Heart right ventricle (tissue), 16 donors: Measurements from ENCODE around the gene CRTC3. TPM values are rescaled to one million over a fixed set of nuclear protein-coding genes. Genes with fewer than 3 reads are reported as not detected.
A peak's percentile ranks its signal among the peaks of the same experiment; 100 is the strongest.
"Not testable (repeated sequence)": the region's sequence is repeated elsewhere in the genome, so short reads cannot be mapped to it uniquely, and the experiment has no call there.

ENCODE experiments used
- ATAC-seq, 8 donors: fragments of 200-7000 bp; cut with Tn5 transposase; one replicate each; pipeline ENCODE4 v1.9.1; 2020; ENCODE audit warnings: mild to moderate bottlenecking in 8 of 8, moderate library complexity in 8 of 8, moderate number of reproducible peaks in 1 of 8
- DNase-seq, 2 donors: peaks; one replicate each; pipeline ENCODE4 v3.0.0-alpha.2; 2020
- H3K27ac ChIP-seq, 10 donors: fragments of 200-600 bp; sonication (generic) in 2 of 10; one replicate each; pipeline versions ENCODE4 v1.5.0 to v1.8.0; 2020 to 2022; ENCODE audit warnings: mild to moderate bottlenecking in 3 of 10
- H3K27me3 ChIP-seq, 7 donors: fragments of 200-600 bp; one replicate each; pipeline ENCODE4 v1.8.0; 2021 to 2022; ENCODE audit warnings: mild to moderate bottlenecking in 2 of 7
- H3K36me3 ChIP-seq, 9 donors: fragments of 200-600 bp; sonication (generic) in 1 of 9; one replicate each; pipeline versions ENCODE4 v1.5.0 to v1.8.0; 2020 to 2022; ENCODE audit warnings: mild to moderate bottlenecking in 2 of 9
- H3K4me1 ChIP-seq, 9 donors: fragments of 200-600 bp; sonication (generic) in 1 of 9; one replicate each; pipeline versions ENCODE4 v1.5.0 to v1.8.0; 2020 to 2022; ENCODE audit warnings: mild to moderate bottlenecking in 4 of 9
- H3K4me3 ChIP-seq, 10 donors: fragments of 200-600 bp; sonication (generic) in 2 of 10; one replicate each; pipeline versions ENCODE4 v1.5.0 to v1.8.0; 2020 to 2022; ENCODE audit warnings: mild to moderate bottlenecking in 7 of 10, moderate library complexity in 2 of 10
- H3K9me3 ChIP-seq, 11 donors: fragments of 200-600 bp in 10 of 11; sonication (generic) in 2 of 11; one replicate each; pipeline versions ENCODE4 v1.5.0 to v1.8.0; 2013 to 2022; ENCODE audit warnings: mild to moderate bottlenecking in 2 of 11, control low read depth in 1 of 11, moderate library complexity in 1 of 11
- WGBS, 2 donors: extraction: QIAGEN DNeasy Blood & Tissue Kit; methylation state at CpG; one replicate each; pipeline ENCODE4 v1.1.7; 2013; ENCODE audit warnings: inconsistent platforms in 1 of 2; 5-methylcytosine and 5-hydroxymethylcytosine counted together
- intact Hi-C, 10 donors: fragments of 100-400 bp; cut with DNase I; formaldehyde crosslinking; loops; one replicate each; pipeline versions ENCODE4 v1.11.1 to v1.14.2; 2022
- polyA plus RNA-seq, 2 donors: library from polyadenylated mRNA; stranded (reverse); fragments of 200-250 nt; gene quantifications; one replicate each; pipeline ENCODE4 v1.2.3, GENCODE V29; 2013
- total RNA-seq, 10 donors: library from RNA; stranded (reverse); fragmentation: NEBNext Ultra II Directional in 3 of 10; extraction: Animal tissue kit (Norgen Biotek cat#: 25700) in 3 of 10; gene quantifications; one replicate each; pipeline versions ENCODE4 v1.2.1 to v1.2.4, GENCODE V29; 2021 to 2023
- TF ChIP-seq, protein P1 (sequence below), 9 donors: fragments of 200-600 bp; sonication (generic) in 2 of 9; IDR thresholded peaks; one replicate each; pipeline versions ENCODE4 v1.5.0 to v1.8.0; 2021 to 2022; ENCODE audit warnings: antibody characterized with exemption in 9 of 9, mild to moderate bottlenecking in 5 of 9, moderate library complexity in 1 of 9
- donor health status: Arrhythmogenic right ventricular cardiomyopathy.
- donor health status: ischemic (EF 13 %, LVEDD 7.1; RV severe dilation, severe dysfunction).
- donor health status: healthy with polysubstance abuse.
- donor health status: DM: no; HTN: yes; CAD: no.
- donor health status: DM: no; HTN: no; CAD: no.
- donor health status: ischemic (EF 25% LVEDD 6.9; RV normal size, moderate dysfunction).
- donor health status: ischemic (EF 25% LVEDD 5.7; RV mildly dilated, moderate dysfunction).
- donor health status: healthy.
- donor health status: DM: yes; HTN: yes; CAD: no.
- donor health status: Ischemic cardiomyopathy.
- donor health status: ischemic (EF 35%, LVEDD 5.7; RV mildly dilated, moderate dysfunction).
- donor health status: nonischemic (EF 11% LVEDD 7.7; RV severe dilation, severe dysfunction).
- donor health status: DM: yes; HTN: yes; CAD: no.
- donor health status: PGD.
- donor health status: ischemic (EF 29% LVEDD 5.4; RV normal size, mild dysfunction).
- donor health status: nonischemic (EF 23%, LVEDD 6.1; RV moderate dilation, normal function).

Gene CRTC3
- total and polyA plus RNA-seq, 12 donors = 11.5 to 34.9 (median 28.3) TPM

DNA sequence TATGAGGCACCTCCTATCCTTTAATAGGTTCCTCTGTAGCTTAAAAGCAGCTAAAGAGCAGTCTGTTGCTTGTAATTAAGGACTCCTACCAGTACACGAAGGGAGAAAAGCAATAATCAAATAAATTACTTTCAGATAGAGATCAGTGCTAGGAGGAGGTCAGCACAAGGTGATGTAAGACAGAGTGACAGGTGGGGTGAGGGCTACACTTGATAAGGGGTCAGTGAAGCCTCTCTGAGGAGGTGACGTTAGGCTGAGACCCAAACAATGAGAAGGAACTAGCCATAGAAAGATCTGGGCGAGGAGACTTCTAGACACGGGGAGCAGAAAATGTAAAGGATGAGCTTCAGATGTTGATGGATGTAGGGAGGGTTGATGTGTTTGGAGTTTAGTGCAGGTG lies 129.8 kb downstream of the CRTC3 start:
- 83 to 95% methylated on average over 4 of the region's 4 CpGs for WGBS, 2 donors
- no peak for DNase-seq
- Histone ChIP-seq H3K4me3 (no peak overlapping the region), H3K9me3 (no peaks in the 10 kb centered on the region), H3K4me1 (peaks cover 0 to 62% (median 18%) of the 10 kb centered on the region in 9 donors), H3K36me3 (no peaks in the 10 kb centered on the region), H3K27me3 (peaks cover 0 to 9% (median 0%) of the 10 kb centered on the region in 7 donors), H3K27ac (no peak overlapping the region)
- no peak for ATAC-seq
- TF ChIP-seq, protein P1, sequence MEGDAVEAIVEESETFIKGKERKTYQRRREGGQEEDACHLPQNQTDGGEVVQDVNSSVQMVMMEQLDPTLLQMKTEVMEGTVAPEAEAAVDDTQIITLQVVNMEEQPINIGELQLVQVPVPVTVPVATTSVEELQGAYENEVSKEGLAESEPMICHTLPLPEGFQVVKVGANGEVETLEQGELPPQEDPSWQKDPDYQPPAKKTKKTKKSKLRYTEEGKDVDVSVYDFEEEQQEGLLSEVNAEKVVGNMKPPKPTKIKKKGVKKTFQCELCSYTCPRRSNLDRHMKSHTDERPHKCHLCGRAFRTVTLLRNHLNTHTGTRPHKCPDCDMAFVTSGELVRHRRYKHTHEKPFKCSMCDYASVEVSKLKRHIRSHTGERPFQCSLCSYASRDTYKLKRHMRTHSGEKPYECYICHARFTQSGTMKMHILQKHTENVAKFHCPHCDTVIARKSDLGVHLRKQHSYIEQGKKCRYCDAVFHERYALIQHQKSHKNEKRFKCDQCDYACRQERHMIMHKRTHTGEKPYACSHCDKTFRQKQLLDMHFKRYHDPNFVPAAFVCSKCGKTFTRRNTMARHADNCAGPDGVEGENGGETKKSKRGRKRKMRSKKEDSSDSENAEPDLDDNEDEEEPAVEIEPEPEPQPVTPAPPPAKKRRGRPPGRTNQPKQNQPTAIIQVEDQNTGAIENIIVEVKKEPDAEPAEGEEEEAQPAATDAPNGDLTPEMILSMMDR (IDR thresholded peaks at IDR 0.05) = no peak
- intact Hi-C loops = no loop called here

DNA sequence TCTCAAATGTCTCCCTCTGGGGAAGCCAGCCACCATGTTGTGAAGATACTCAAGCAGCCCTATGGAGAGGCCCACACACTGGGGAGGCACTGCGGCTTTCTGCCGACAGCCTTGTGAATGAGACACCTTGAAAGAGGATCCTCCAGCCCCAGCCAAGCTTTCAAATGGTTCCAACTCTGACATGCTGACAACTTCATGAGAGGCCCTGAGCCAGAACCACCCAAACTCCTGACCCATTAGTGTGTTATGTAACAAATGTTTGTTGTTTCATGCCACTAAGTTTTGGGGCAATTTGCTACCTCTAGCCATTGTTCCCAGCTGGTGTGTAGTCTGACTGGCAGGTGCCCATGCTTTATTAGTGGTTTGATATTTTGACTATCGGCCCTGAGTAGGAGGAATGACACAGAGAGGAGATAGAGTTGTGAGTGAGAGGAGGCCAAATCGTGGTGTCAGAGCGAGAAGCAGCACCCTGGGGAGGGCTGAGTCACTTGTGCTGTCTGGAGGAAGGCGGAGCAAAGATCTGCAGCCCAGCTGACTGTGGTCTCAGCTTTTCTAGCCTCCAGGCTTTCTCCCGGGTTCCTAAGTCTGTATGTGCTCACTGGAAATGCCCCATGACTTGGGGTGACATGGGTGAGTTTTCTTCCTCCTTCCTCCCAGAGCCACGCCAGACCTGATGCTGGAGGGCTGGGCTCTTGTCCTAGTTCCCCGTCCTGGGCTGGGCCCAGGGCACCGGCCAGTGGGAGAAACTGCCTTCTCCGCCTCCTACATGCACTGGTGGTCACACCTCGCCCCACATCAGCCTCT lies 130.7 kb downstream of the CRTC3 start:
- H3K4me3 ChIP-seq = peak overlapping the region in 2 of 10 donors; percentile 14 to 24
- H3K36me3 ChIP-seq = no peaks in the 10 kb centered on the region
- TF ChIP-seq, protein P1 (IDR thresholded peaks at IDR 0.05) = no peak
- H3K4me1 ChIP-seq = peaks cover 0 to 61% (median 19%) of the 10 kb centered on the region in 9 donors
- peaks cover 0 to 9% (median 0%) of the 10 kb centered on the region in 7 donors for H3K27me3 ChIP-seq
- intact Hi-C loops = no loop called here
- WGBS, 2 donors = 59 to 60% methylated on average over 12 of the region's 12 CpGs
- DNase-seq = peak; percentile 53 to 76
- no peaks in the 10 kb centered on the region for H3K9me3 ChIP-seq
- peak; percentile 57 to 92 (median 84) for ATAC-seq
- H3K27ac ChIP-seq = peak overlapping the region in 9 of 10 donors; percentile 34 to 89 (median 52)

GRCh38 chr15:90660999-90661330 lies 131.2 kb downstream of the CRTC3 start:
- peak in 1 of 8 donors; percentile 1 for ATAC-seq
- H3K36me3 ChIP-seq, intact Hi-C loops, H3K9me3 ChIP-seq, DNase-seq, H3K27me3 ChIP-seq: not testable (repeated sequence)
- 56 to 68% methylated on average over 4 of the region's 4 CpGs for WGBS, 2 donors
- Histone ChIP-seq H3K27ac (peak overlapping the region in 9 of 10 donors; percentile 34 to 89 (median 52)), H3K4me3 (peak overlapping the region in 2 of 10 donors; percentile 14 to 24), H3K4me1 (peaks cover 0 to 62% (median 21%) of the 10 kb centered on the region in 9 donors)

DNA sequence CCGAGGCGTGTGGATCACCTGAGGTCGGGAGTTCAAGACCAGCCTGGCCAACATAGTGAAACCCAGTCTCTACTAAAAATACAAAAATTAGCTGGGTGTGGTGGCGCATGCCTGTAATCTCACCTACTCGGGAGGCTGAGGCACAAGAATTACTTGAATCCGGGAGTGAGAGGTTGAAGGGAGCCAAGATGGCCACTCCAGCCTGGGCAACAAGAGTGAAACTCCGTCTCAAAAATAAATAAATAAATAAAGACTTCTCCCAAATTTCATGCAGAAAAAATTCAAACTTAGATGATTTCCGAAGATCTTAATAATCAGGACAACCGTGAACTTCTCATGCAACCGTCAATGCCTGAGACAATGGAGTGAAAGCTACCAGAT lies 134.3 kb downstream of the CRTC3 start:
- WGBS, 2 donors = 89 to 97% methylated on average over 10 of the region's 10 CpGs
- H3K27ac ChIP-seq, ATAC-seq, H3K9me3 ChIP-seq, H3K4me3 ChIP-seq, intact Hi-C loops, H3K27me3 ChIP-seq, DNase-seq, H3K36me3 ChIP-seq: not testable (repeated sequence)
- peaks cover 0 to 47% (median 18%) of the 10 kb centered on the region in 9 donors for H3K4me1 ChIP-seq

DNA sequence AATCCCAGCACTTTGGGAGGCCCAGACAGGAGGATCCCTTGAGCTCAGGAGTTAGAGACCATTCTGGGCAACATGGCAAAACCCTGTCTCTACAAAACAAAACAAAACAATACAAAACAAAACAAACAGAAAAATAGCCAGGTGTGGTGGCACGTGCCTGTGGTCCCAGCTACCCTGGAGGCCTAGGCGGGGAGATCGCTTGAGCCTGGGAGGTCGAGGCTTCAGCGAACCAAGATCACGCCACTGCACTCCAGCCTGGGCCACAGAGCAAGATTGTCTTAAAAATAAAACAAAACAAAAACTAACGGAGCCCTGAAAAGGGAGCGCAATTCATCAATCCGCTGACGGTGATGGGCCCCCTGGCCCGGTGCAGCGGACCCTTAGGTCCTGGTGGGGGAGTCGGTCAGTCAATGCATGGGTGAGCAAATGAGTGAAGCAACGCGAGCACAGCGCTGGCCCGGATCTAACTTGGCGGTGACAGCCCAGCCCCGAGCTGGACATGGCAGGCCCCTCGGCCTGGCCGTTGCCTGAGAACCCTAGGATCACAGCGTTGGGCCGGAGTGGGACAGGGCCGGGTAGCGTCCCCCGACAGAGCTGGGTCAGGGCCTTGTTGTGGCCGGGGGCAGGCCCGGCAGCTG lies 135.0 kb downstream of the CRTC3 start:
- Histone ChIP-seq H3K4me3 (peak overlapping the region; percentile 64 to 97 (median 74)), H3K27ac (peak overlapping the region; percentile 38 to 97 (median 88)), H3K27me3 (no peaks in the 10 kb centered on the region), H3K9me3 (no peaks in the 10 kb centered on the region), H3K36me3 (no peaks in the 10 kb centered on the region), H3K4me1 (peaks cover 0 to 40% (median 18%) of the 10 kb centered on the region in 9 donors)
- 33 to 34% methylated on average over 26 to 28 of the region's 28 CpGs for WGBS, 2 donors
- TF ChIP-seq, protein P1 (IDR thresholded peaks at IDR 0.05) = peak in 1 of 9 donors; percentile 9
- ATAC-seq (peak; percentile 50 to 79 (median 65)), DNase-seq (peak; percentile 42 to 60)
- intact Hi-C loops = no loop called here
